MCF 10A (cell line): Measurements from ENCODE around the gene ZNRF3. TPM values are rescaled to one million over a fixed set of nuclear protein-coding genes. Genes with fewer than 3 reads are reported as not detected.
A peak's percentile ranks its signal among the peaks of the same experiment; 100 is the strongest.

ENCODE experiments used
- BruUV-seq: library from RNA; stranded (reverse); fragments of 400-500 nt; replicated peaks from 2 replicates; lab custom pipeline; 2021; lab: Mats Ljungman, UMichigan
- CTCF ChIA-PET: fragments of 300-600 bp; sonication (Branson Sonifier 250); formaldehyde crosslinking; extraction: SDS; loops from one replicate; lab custom pipeline; 2021; ENCODE audit warnings: antibody characterized with exemption, inconsistent platforms; lab: Yijun Ruan, JAX
- POLR2A ChIA-PET: fragments of 300-600, 350-650 bp; sonication (Branson Sonifier 250); formaldehyde crosslinking; extraction: SDS; loops from one replicate; lab custom pipeline; 2020; ENCODE audit warnings: antibody characterized with exemption, inconsistent platforms; lab: Yijun Ruan, JAX
- DNase-seq: peaks from one replicate; pipeline ENCODE4 v3.0.0-alpha.2; 2018; ENCODE audit not compliant: unreplicated experiment
- H3K27ac Mint-ChIP-seq: one replicate; pipeline ENCODE4 v1.8.0; 2022; ENCODE audit warnings: mild to moderate bottlenecking, low read depth, mixed read lengths; ENCODE audit not compliant: unreplicated experiment
- H3K27me3 Mint-ChIP-seq: one replicate; pipeline ENCODE4 v1.8.0; 2022; ENCODE audit warnings: mixed read lengths; ENCODE audit not compliant: insufficient read depth, unreplicated experiment
- H3K36me3 Mint-ChIP-seq: one replicate; pipeline ENCODE4 v1.8.0; 2022; ENCODE audit warnings: mild to moderate bottlenecking, moderate library complexity, mixed read lengths; ENCODE audit not compliant: insufficient read depth, unreplicated experiment
- H3K4me1 Mint-ChIP-seq: one replicate; pipeline ENCODE4 v1.8.0; 2022; ENCODE audit warnings: mixed read lengths; ENCODE audit not compliant: insufficient read depth, unreplicated experiment
- H3K4me3 Mint-ChIP-seq: one replicate; pipeline ENCODE4 v1.8.0; 2022; ENCODE audit warnings: mild to moderate bottlenecking, moderate library complexity, mixed read lengths; ENCODE audit not compliant: unreplicated experiment
- H3K9me3 Mint-ChIP-seq: one replicate; pipeline ENCODE4 v1.8.0; 2022; ENCODE audit warnings: mixed read lengths; ENCODE audit not compliant: unreplicated experiment
- intact Hi-C: fragments of 100-400 bp; cut with micrococcal nuclease; formaldehyde crosslinking; loops from 2 replicates; pipeline ENCODE4 v1.14.1; 2022
- total RNA-seq: library from RNA; stranded (reverse); gene quantifications from 2 replicates; pipeline ENCODE4 v1.2.3, GENCODE V29; 2022
- TF ChIP-seq, protein P1 (sequence below): fragments of 200-600 bp; IDR thresholded peaks from one replicate; pipeline ENCODE4 v1.8.0; 2022; ENCODE audit warnings: antibody characterized with exemption, mild to moderate bottlenecking; ENCODE audit not compliant: unreplicated experiment

The ZNRF3 gene
- total RNA-seq, 1 experiment from 2014 or later: 7.1 TPM

DNA sequence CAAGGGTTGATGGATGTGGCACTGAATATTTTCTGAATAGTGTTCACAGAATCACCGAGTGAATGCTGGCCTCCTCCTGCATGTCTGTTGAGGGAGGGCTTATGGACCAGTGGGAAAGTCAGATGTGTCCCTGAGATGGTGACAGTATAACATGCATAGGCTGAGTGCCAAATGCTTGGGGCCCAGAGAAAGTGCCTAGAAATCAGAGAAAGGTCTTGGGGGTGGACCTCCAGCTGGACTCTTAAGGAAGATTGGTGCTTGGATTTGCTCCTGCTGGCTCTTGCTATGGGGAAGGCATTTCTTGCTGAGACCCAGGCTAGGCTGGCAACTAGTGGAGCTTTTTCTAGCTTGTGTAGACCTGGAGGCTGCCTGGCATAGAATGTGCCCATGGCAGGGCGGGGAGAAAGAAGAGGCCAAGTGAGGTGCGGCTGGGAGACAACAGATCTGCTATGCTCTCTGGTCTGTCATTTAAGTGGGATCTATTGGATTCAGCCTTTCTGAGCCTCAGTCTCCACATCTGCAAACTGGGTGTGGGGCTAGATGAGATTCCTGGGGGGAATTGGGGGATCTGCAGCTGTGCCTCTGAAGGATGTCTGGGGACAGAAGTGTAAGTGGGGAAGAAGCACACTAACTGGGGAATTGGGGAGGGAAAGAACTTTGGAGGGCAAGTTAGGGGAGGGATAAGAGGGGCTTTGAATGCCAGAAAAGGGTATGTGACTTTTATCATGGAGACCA is 27.4 kb downstream of the ZNRF3 start:
- intact Hi-C loops: no loop called here
- TF ChIP-seq, protein P1, sequence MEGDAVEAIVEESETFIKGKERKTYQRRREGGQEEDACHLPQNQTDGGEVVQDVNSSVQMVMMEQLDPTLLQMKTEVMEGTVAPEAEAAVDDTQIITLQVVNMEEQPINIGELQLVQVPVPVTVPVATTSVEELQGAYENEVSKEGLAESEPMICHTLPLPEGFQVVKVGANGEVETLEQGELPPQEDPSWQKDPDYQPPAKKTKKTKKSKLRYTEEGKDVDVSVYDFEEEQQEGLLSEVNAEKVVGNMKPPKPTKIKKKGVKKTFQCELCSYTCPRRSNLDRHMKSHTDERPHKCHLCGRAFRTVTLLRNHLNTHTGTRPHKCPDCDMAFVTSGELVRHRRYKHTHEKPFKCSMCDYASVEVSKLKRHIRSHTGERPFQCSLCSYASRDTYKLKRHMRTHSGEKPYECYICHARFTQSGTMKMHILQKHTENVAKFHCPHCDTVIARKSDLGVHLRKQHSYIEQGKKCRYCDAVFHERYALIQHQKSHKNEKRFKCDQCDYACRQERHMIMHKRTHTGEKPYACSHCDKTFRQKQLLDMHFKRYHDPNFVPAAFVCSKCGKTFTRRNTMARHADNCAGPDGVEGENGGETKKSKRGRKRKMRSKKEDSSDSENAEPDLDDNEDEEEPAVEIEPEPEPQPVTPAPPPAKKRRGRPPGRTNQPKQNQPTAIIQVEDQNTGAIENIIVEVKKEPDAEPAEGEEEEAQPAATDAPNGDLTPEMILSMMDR: no peak
- peaks cover 9% of the 10 kb centered on the region for H3K4me1 Mint-ChIP-seq
- no peak overlapping the region for H3K4me3 Mint-ChIP-seq
- no peak overlapping the region for H3K27ac Mint-ChIP-seq
- DNase-seq: no peak
- H3K27me3 Mint-ChIP-seq: no peaks in the 10 kb centered on the region
- BruUV-seq: no TSS peak
- no peaks in the 10 kb centered on the region for H3K9me3 Mint-ChIP-seq
- ChIA-PET CTCF (no interaction called here), POLR2A (interaction anchor here (0.6 kb wide), 1 partner anchor 75 kb away, joined by 3 read pairs; no protein-coding TSS in a partner anchor)
- peaks cover 11% of the 10 kb centered on the region for H3K36me3 Mint-ChIP-seq

DNA sequence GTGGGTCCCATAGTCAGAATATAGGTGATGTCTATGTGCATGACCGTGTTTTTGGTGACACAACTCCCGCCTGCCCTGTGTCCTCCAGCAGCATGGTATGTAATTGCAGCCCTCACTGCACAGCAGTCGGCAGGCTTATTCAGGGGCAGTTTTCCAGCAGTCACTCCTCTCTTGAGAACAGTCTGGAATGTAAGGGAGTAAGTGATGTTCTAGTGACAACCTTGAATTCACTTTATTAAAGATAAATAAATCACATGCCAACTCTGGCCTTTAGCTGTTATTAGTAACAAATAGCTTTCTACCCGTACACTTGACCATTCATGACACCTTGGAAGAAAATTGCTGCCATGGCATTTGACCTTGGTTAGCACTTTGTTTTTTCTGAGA is 27.9 kb downstream of the ZNRF3 start:
- Mint-ChIP-seq H3K9me3 (no peaks in the 10 kb centered on the region), H3K36me3 (peaks cover 11% of the 10 kb centered on the region), H3K4me3 (no peak overlapping the region), H3K4me1 (peaks cover 9% of the 10 kb centered on the region), H3K27ac (no peak overlapping the region), H3K27me3 (no peaks in the 10 kb centered on the region)
- BruUV-seq: no TSS peak
- intact Hi-C loops: no loop called here
- POLR2A ChIA-PET: no interaction called here
- CTCF ChIA-PET: no interaction called here
- no peak for DNase-seq
- TF ChIP-seq, protein P1: no peak

DNA sequence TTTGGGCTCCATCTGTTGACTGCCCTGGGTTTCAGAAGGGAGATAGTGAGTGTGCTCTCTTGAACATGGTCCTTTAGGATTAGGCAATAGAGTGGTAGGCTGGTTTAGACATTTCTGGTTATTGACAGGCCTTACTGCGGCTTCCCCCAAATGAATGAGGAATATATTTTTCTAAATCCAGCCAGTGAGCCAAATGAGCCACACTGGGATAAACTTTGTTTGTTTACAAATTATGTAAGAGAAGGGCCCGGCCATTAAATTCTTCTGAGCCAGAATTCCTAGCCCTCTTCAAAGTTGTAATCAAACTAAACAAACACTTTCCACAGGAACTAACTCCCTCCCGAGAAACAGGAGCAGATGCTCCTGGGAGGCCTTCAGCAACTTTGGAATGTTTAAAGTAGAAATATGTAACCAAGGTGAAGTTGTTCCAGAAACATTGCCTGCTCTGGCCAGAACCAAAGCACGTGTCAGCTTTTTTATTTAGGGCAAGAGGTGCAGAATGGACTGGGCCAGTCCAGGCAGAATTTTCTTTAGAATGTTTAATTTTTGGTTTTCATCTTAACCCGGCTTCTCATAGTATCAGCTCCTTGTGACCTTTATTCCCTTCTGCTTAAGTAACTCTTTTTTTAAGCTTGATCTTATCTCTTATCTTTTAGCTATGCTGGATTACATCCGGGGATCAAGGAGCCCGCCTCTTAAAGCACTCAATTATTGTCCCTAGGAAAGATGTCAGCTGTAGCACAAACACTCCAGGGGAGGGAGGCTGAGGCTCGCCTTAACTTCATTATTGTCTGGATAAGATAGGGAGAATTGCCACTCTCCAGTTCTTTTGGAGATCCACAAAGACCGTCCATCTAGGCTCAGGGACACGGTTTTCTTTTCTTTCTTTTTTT is 28.7 kb downstream of the ZNRF3 start:
- peaks cover 9% of the 10 kb centered on the region for H3K4me1 Mint-ChIP-seq
- POLR2A ChIA-PET: interaction anchor here (0.8 kb wide), 1 partner anchor 9 kb away, joined by 3 read pairs; no protein-coding TSS in a partner anchor

More for the DNA sequence above, 28.7 kb downstream of the ZNRF3 start:
- no TSS peak for BruUV-seq
- H3K36me3 Mint-ChIP-seq: peaks cover 11% of the 10 kb centered on the region
- H3K9me3 Mint-ChIP-seq: no peaks in the 10 kb centered on the region
- H3K4me3 Mint-ChIP-seq: no peak overlapping the region
- CTCF ChIA-PET: no interaction called here
- TF ChIP-seq, protein P1: no peak
- intact Hi-C loops: no loop called here
- peak; percentile 49 for DNase-seq
- H3K27ac Mint-ChIP-seq: no peak overlapping the region
- H3K27me3 Mint-ChIP-seq: no peaks in the 10 kb centered on the region
